ENCODE measurements around the gene TARP.

The TARP gene

GRCh38 chr7:38211486-38211885 is 62.0 kb downstream of the TARP start:
- no peak for TF ChIP-seq NFIC (IDR thresholded peaks at IDR 0.05)

All from Ishikawa (cell line).